ENCODE measurements around the gene KLHDC2.
"Not testable (repeated sequence)": the region's sequence is repeated elsewhere in the genome, so short reads cannot be mapped to it uniquely, and the experiment has no call there.

The KLHDC2 gene

GRCh38 chr14:49786315-49786714 is 18.4 kb downstream of the KLHDC2 start:
- DNase-seq (ENCODE audit: extremely low spot score), result no peak
- ChIA-PET CTCF (no interaction called here), POLR2A (no interaction called here)
- TF ChIP-seq SP1 (IDR thresholded peaks at IDR 0.05) (no peak), L3MBTL2 (conservative IDR thresholded peaks at IDR 0.05) (no peak), TARDBP (IDR thresholded peaks at IDR 0.05) (no peak), FOXM1 (IDR thresholded peaks at IDR 0.05; ENCODE audit: borderline replicate concordance) (no peak), SUZ12 (IDR thresholded peaks at IDR 0.05) (no peak)

GRCh38 chr14:49792618-49793017 is 24.7 kb downstream of the KLHDC2 start:
- no peak for DNase-seq (ENCODE audit: extremely low spot score)
- TF ChIP-seq BHLHE40 (IDR thresholded peaks at IDR 0.05; ENCODE audit: borderline replicate concordance) (no peak), SP1 (IDR thresholded peaks at IDR 0.05) (no peak), ARNT (IDR thresholded peaks at IDR 0.05) (no peak), LEF1 (IDR thresholded peaks at IDR 0.05; ENCODE audit: borderline replicate concordance) (no peak), FOXK2 (IDR thresholded peaks at IDR 0.05) (no peak), HDGF (IDR thresholded peaks at IDR 0.05; ENCODE audit: borderline replicate concordance) (no peak), ELF4 (IDR thresholded peaks at IDR 0.05) (no peak), TARDBP (IDR thresholded peaks at IDR 0.05) (no peak), NFRKB (IDR thresholded peaks at IDR 0.05) (no peak), FOXA1 (IDR thresholded peaks at IDR 0.05) (no peak), CTBP1 (IDR thresholded peaks at IDR 0.05; ENCODE audit: borderline replicate concordance) (no peak), PKNOX1 (IDR thresholded peaks at IDR 0.05) (no peak), SUZ12 (IDR thresholded peaks at IDR 0.05) (no peak), L3MBTL2 (conservative IDR thresholded peaks at IDR 0.05) (no peak)
- CTCF ChIA-PET, result no interaction called here
- POLR2A ChIA-PET, result no interaction called here

GRCh38 chr14:49796025-49796424 is 28.1 kb downstream of the KLHDC2 start:
- no peak for TF ChIP-seq NFRKB (IDR thresholded peaks at IDR 0.05)
- TF ChIP-seq ELF4 (IDR thresholded peaks at IDR 0.05), result no peak
- no peak for TF ChIP-seq PKNOX1 (IDR thresholded peaks at IDR 0.05)
- TF ChIP-seq SP1 (IDR thresholded peaks at IDR 0.05), result no peak
- POLR2A ChIA-PET, result no interaction called here
- CTCF ChIA-PET, result no interaction called here
- DNase-seq (ENCODE audit: extremely low spot score), result no peak

- CTCF ChIA-PET, result interaction anchor here (0.6 kb wide), 1 partner anchor 296 kb away, joined by 4 read pairs; no protein-coding TSS in a partner anchor
- TF ChIP-seq ARNT (IDR thresholded peaks at IDR 0.05) (no peak), SUZ12 (IDR thresholded peaks at IDR 0.05) (no peak), FOXA1 (IDR thresholded peaks at IDR 0.05) (no peak), ELF4 (IDR thresholded peaks at IDR 0.05) (no peak), SP1 (IDR thresholded peaks at IDR 0.05) (no peak), TARDBP (IDR thresholded peaks at IDR 0.05) (no peak), LEF1 (IDR thresholded peaks at IDR 0.05; ENCODE audit: borderline replicate concordance) (no peak), CTBP1 (IDR thresholded peaks at IDR 0.05; ENCODE audit: borderline replicate concordance) (no peak), L3MBTL2 (conservative IDR thresholded peaks at IDR 0.05) (no peak), ZNF384 (IDR thresholded peaks at IDR 0.05) (no peak), FOXM1 (IDR thresholded peaks at IDR 0.05; ENCODE audit: borderline replicate concordance) (no peak), HDGF (IDR thresholded peaks at IDR 0.05; ENCODE audit: borderline replicate concordance) (no peak), NFRKB (IDR thresholded peaks at IDR 0.05) (no peak), BHLHE40 (IDR thresholded peaks at IDR 0.05; ENCODE audit: borderline replicate concordance) (no peak), PKNOX1 (IDR thresholded peaks at IDR 0.05) (no peak), FOXK2 (IDR thresholded peaks at IDR 0.05) (no peak)
- POLR2A ChIA-PET, result no interaction called here
- no peak for DNase-seq (ENCODE audit: extremely low spot score)
Measured at GRCh38 chr14:49808780-49809179, 40.8 kb downstream of the KLHDC2 start.

GRCh38 chr14:49816118-49816517 is 48.2 kb downstream of the KLHDC2 start:
- POLR2A ChIA-PET, CTCF ChIA-PET: not testable (repeated sequence)

GRCh38 chr14:49816844-49817243 is 48.9 kb downstream of the KLHDC2 start:
- no peak for DNase-seq (ENCODE audit: extremely low spot score)
- TF ChIP-seq LEF1 (IDR thresholded peaks at IDR 0.05; ENCODE audit: borderline replicate concordance) (no peak), HDGF (IDR thresholded peaks at IDR 0.05; ENCODE audit: borderline replicate concordance) (no peak), ARNT (IDR thresholded peaks at IDR 0.05) (no peak), PKNOX1 (IDR thresholded peaks at IDR 0.05) (no peak), FOXA1 (IDR thresholded peaks at IDR 0.05) (no peak), SUZ12 (IDR thresholded peaks at IDR 0.05) (no peak), L3MBTL2 (conservative IDR thresholded peaks at IDR 0.05) (no peak), ELF4 (IDR thresholded peaks at IDR 0.05) (no peak), FOXK2 (IDR thresholded peaks at IDR 0.05) (no peak), NFRKB (IDR thresholded peaks at IDR 0.05) (no peak), BHLHE40 (IDR thresholded peaks at IDR 0.05; ENCODE audit: borderline replicate concordance) (no peak), CTBP1 (IDR thresholded peaks at IDR 0.05; ENCODE audit: borderline replicate concordance) (no peak), TARDBP (IDR thresholded peaks at IDR 0.05) (no peak), FOXM1 (IDR thresholded peaks at IDR 0.05; ENCODE audit: borderline replicate concordance) (no peak), SP1 (IDR thresholded peaks at IDR 0.05) (no peak), ZNF384 (IDR thresholded peaks at IDR 0.05) (no peak)
- ChIA-PET CTCF (no interaction called here), POLR2A (no interaction called here)

More at GRCh38 chr14:49816118-49816517, 48.2 kb downstream of the KLHDC2 start:
- DNase-seq (ENCODE audit: extremely low spot score), result not testable (repeated sequence)
